Posterior vena cava (tissue), 2 donors: Measurements from ENCODE around the gene AP5M1. TPM values are rescaled to one million over a fixed set of nuclear protein-coding genes. Genes with fewer than 3 reads are reported as not detected.
"Not testable (repeated sequence)": the region's sequence is repeated elsewhere in the genome, so short reads cannot be mapped to it uniquely, and the experiment has no call there.

ENCODE experiments used
- DNase-seq: peaks from one replicate; pipeline ENCODE4 v3.0.0-alpha.2; 2020; ENCODE audit warnings: low spot score
- intact Hi-C, 2 donors: fragments of 100-400 bp; cut with DNase I; formaldehyde crosslinking; loops; one replicate each; pipeline versions ENCODE4 v1.14.1 to v1.14.2; 2022 to 2023
- total RNA-seq, 2 donors: library from RNA; stranded (reverse); fragmentation: NEBNext Ultra II Directional; extraction: Animal tissue kit (Norgen Biotek cat#: 25700); gene quantifications; one replicate each; pipeline ENCODE4 v1.2.1, GENCODE V29; 2021
- donor health status: DM: yes; HTN: yes; CAD: no.
- donor health status: DM: yes; HTN: yes; CAD: no.

AP5M1 gene
- total RNA-seq, 2 donors from 2014 or later, result 36.4 to 39.9 TPM

DNA sequence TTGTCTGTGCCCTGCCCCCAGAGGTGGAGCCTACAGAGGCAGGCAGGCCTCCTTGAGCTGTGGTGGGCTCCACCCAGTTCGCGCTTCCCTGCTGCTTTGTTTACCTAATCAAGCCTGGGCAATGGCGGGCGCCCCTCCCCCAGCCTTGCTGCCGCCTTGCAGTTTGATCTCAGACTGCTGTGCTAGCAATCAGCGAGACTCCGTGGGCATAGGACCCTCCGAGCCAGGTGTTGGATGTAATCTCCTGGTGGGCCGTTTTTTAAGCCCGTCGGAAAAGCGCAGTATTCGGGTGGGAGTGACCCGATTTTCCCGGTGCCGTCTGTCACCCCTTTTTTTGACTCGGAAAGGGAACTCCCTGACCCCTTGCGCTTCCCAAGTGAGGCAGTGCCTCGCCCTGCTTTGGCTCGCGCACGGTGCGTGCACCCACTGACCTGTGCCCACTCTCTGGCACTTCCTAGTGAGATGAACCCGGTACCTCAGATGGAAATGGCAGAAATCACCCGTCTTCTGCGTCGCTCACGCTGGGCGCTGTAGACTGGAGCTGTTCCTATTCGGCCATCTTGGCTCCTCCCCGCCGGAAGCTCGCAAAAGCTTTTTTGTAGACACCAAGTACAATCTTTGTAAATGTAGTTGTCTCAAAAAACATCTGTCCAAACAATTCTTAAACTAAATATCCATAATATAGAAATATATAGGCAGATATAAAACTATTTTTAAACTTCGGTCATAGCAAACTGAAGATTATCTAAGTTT is 75.0 kb downstream of the AP5M1 start:
- intact Hi-C loops, DNase-seq: not testable (repeated sequence)

- intact Hi-C loops, result no loop called here
- no peak for DNase-seq
Measured at GRCh38 chr14:57345106-57345505, 76.3 kb downstream of the AP5M1 start.

- intact Hi-C loops, result no loop called here
- no peak for DNase-seq
Measured at GRCh38 chr14:57346741-57347140, 78.0 kb downstream of the AP5M1 start.

Other genes starting within 250 kb of the AP5M1 start
- 10 to 100 TPM; 81.3 to 98.6 TPM for gene EXOC5, start 66 bp upstream of the AP5M1 start, total RNA-seq
- 10 to 100 TPM; 19.8 to 22.3 TPM for gene NAA30, start 121.6 kb downstream of the AP5M1 start, total RNA-seq
- gene CCDC198, start 224.9 kb downstream of the AP5M1 start, total RNA-seq, result not detected